AG04449 (cell line): ENCODE results near the gene FFAR3.

Source experiments
- CTCF ChIA-PET: fragments of 350-600 bp; formaldehyde crosslinking; extraction: SDS; loops from one replicate; lab custom pipeline; 2021; ENCODE audit warnings: antibody characterized with exemption; lab: Yijun Ruan, JAX
- POLR2A ChIA-PET: fragments of 400-600, 350-600 bp; formaldehyde crosslinking; extraction: SDS; loops from one replicate; lab custom pipeline; 2020; ENCODE audit warnings: antibody characterized with exemption, inconsistent platforms; lab: Yijun Ruan, JAX
- DNase-seq: peaks from one replicate; pipeline ENCODE4 v3.0.0-alpha.2; 2010; ENCODE audit warnings: low read depth, low spot score
- H3K4me3 ChIP-seq: 2 replicates; pipeline ENCODE4 v1.5.1; 2011; ENCODE audit warnings: low read depth, mild to moderate bottlenecking, control low read depth, low read length
- TF ChIP-seq, protein P1 (sequence below): IDR thresholded peaks from one replicate; pipeline ENCODE4 v1.5.1; 2011; ENCODE audit warnings: mild to moderate bottlenecking, moderate library complexity, low read length, control low read depth, inconsistent platforms; ENCODE audit not compliant: insufficient read depth; ENCODE audit errors: missing control alignments

Gene FFAR3

DNA sequence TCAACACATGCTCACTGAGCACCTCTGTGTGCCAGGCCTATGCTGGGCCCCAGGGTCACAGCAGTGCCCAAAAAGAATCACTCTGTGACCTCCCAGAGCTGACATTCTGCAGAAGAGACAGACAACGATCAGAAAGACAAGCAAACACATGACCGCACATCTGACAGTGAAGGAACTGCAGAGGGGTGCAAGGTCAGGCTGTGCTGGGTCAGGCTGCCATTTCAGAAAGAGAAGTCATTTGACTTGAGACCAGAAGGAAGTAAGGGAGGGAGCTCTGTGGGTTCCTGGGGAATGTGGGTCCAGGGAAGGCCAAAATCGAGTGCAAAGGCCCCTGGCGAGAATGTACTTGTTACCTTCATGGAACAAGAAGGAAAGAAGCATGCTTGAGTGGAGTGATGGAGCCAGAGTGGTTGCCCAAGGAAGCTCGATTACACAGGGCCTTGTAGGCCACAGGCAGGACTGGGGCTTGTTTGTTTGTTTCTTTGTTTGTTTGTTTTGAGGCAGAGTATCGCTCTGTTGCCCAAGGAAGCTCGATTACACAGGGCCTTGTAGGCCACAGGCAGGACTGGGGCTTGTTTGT, 40.7 kb upstream of the FFAR3 start:
- TF ChIP-seq, protein P1, sequence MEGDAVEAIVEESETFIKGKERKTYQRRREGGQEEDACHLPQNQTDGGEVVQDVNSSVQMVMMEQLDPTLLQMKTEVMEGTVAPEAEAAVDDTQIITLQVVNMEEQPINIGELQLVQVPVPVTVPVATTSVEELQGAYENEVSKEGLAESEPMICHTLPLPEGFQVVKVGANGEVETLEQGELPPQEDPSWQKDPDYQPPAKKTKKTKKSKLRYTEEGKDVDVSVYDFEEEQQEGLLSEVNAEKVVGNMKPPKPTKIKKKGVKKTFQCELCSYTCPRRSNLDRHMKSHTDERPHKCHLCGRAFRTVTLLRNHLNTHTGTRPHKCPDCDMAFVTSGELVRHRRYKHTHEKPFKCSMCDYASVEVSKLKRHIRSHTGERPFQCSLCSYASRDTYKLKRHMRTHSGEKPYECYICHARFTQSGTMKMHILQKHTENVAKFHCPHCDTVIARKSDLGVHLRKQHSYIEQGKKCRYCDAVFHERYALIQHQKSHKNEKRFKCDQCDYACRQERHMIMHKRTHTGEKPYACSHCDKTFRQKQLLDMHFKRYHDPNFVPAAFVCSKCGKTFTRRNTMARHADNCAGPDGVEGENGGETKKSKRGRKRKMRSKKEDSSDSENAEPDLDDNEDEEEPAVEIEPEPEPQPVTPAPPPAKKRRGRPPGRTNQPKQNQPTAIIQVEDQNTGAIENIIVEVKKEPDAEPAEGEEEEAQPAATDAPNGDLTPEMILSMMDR, result no peak
- ChIA-PET POLR2A (no interaction called here), CTCF (no interaction called here)
- H3K4me3 ChIP-seq, result no peak overlapping the region
- DNase-seq, result no peak

DNA sequence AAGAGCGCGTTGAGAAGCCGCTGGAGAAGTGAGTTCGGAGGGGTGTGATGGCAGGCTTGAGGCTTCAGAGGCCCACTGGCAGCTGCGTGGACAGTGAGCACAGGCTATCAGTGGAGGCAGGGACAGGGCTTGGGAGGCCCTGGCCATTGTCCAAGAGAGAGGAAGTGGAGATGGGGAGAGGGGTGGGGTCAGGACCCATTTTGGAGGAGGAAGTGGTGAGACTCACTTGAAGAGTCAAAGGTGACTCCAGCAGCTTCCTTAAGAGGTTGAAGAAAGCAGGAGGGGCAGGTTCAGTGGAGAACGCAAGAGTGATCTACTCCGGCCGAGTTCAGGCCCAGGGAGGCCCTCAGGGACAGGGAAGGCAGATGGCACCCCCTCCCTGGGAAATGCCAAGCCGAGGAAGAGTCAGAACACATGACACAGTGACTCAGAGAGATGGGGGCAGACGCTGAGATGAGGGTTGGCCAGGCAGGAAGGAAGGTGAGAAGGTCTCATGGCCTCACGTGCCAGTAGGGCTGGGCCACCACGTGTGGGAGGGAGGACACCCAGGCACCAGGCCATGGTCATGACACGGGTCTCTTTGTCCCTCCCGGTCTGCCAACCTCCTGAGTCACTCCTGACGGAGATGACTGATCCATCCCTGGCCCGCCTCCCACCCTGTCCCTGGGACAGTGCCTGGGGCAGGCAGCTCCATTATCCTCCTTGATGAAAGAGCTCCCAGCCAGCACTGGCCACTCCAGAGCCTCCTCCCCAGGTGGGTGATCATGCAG, 39.4 kb upstream of the FFAR3 start:
- POLR2A ChIA-PET, result no interaction called here
- TF ChIP-seq, protein P1, result no peak
- no peak for DNase-seq
- CTCF ChIA-PET, result no interaction called here
- no peak overlapping the region for H3K4me3 ChIP-seq

DNA sequence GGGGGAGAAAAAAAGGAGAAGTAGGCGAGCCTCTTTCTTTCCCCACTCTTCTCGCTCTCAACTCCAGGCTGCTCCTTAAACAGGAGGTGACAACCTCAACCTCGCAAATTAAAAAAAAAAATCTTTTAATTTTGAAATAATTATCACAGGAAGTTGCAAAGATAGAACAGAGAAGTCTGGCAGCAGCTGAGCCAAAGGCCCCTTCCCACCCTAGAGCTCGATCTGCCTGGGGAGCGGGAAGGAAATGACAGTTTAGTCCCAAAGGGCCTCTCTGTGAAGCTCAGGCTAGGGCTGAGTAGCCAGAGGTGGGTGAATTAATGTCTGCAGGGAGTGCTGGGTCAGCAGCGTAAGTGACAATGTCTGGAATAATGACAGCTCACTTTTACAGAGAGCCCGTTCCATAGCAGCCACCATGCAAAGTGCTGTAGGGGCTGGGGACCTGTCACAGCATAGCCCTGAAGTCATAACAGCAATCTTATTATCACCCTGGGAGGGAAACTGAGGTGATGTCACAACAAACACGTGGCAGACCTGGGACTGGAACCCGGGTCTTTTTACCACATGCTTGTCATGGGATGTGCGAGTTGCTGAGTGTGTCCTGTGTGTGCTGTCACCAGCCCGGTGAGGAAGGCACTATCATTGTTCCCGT, 38.1 kb upstream of the FFAR3 start:
- ChIA-PET POLR2A (no interaction called here), CTCF (no interaction called here)
- H3K4me3 ChIP-seq, result no peak overlapping the region
- TF ChIP-seq, protein P1, result no peak
- DNase-seq, result no peak

DNA sequence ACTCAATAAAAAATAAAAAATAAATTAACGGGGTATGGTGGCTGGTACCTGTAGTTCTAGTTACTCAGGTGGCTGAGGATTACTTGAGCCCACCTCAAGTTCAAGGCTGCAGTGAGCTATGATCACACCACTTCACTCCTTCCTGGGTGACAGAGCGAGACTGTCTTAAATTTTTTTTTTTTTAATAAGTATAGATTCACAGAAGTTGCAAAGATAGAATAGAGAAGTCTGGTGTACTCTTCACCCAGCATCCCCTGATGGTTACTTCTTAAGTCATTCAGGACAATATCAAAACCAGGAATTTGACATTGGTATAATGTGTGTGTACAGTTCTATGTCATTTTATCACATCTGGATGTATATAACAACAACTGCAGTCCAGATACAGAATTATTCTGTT, 37.0 kb upstream of the FFAR3 start:
- POLR2A ChIA-PET, result no interaction called here
- H3K4me3 ChIP-seq, result no peak overlapping the region
- TF ChIP-seq, protein P1, result no peak
- CTCF ChIA-PET, result no interaction called here
- DNase-seq, result no peak

DNA sequence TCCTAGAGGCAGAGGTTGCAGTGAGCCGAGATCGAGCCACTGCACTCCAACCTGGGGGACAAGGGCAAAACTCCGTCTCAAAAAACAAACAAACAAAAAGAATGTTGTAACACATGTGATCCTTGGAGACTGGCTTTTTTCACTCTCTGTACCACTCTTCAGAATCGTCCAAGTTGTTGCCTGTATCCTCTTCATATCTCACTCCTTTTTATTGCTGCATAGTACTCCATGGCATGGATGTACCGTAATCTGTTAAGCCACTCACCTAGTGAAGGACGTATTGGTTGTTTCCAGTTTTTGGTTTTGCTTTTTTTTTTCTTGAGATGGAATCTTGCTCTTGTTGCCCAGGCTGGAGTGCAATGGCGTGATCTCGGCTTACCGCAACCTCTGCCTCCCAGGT, 36.2 kb upstream of the FFAR3 start:
- DNase-seq, result no peak
- ChIA-PET POLR2A (no interaction called here), CTCF (no interaction called here)
- TF ChIP-seq, protein P1, result no peak
- no peak overlapping the region for H3K4me3 ChIP-seq

DNA sequence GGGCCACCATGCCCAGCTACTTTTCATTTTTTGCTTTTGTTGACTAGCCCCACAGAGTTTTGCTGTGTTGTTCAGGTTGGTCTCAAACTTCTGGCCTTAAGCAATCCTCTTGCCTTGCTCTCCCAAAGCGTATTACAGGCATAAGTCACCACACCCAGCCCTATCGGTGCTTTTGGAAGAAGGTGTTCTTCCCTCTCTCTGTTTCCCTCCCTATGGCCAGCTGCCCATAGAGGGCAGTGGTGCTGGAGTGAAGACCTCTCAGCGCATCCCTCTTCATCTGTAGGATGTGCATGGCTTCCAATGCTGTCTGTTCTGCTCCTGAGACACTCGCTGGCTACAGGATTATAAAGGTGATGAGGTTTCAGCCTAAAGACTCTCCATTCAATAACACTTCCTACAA, 30.6 kb upstream of the FFAR3 start:
- CTCF ChIA-PET, result interaction anchor here (1.0 kb wide), 1 partner anchor 30 kb away, joined by 3 read pairs; no protein-coding TSS in a partner anchor
- POLR2A ChIA-PET, result no interaction called here
- TF ChIP-seq, protein P1, result no peak
- H3K4me3 ChIP-seq, result no peak overlapping the region
- no peak for DNase-seq
